IMR-90 (cell line): ENCODE results near the gene GPER1. TPM values are rescaled to one million over a fixed set of nuclear protein-coding genes. Genes with fewer than 3 reads are reported as not detected.

Experiments used
- ATAC-seq: fragments of 200-7000 bp; cut with Tn5 transposase; 2 replicates; pipeline ENCODE4 v1.9.1; 2020; ENCODE audit warnings: low read depth, mild to moderate bottlenecking, moderate library complexity
- BruUV-seq: library from RNA; stranded (reverse); fragments of 400-500 nt; replicated peaks from 2 replicates; lab custom pipeline; 2021; lab: Mats Ljungman, UMichigan
- CTCF ChIA-PET: fragments of 300-600 bp; formaldehyde crosslinking; extraction: SDS; loops from one replicate; lab custom pipeline; 2021; ENCODE audit warnings: antibody characterized with exemption; lab: Yijun Ruan, JAX
- POLR2A ChIA-PET: fragments of 300-600 bp; sonication (Branson Sonifier 250); formaldehyde crosslinking; loops from one replicate; lab custom pipeline; 2022; ENCODE audit warnings: antibody characterized with exemption; ENCODE audit not compliant: unreplicated experiment; lab: Charles Lee
- DNase-seq: peaks from one replicate; pipeline ENCODE4 v3.0.0; 2013
- H2AFZ ChIP-seq: replicated peaks from 2 replicates; pipeline ENCODE3; 2013; ENCODE audit warnings: low read length, mild to moderate bottlenecking; ENCODE audit not compliant: poor library complexity
- H2AK5ac ChIP-seq: 2 replicates; pipeline ENCODE4 v1.6.1; 2013; ENCODE audit warnings: low read depth, low read length, inconsistent platforms
- H2AK9ac ChIP-seq: replicated peaks from 2 replicates; pipeline ENCODE3; 2013; ENCODE audit warnings: mild to moderate bottlenecking, low read depth, low read length, moderate library complexity; ENCODE audit not compliant: poor library complexity
- H2BK120ac ChIP-seq: 2 replicates; pipeline ENCODE4 v1.6.1; 2013; ENCODE audit warnings: low read depth, low read length, inconsistent platforms
- H2BK15ac ChIP-seq: 3 replicates; pipeline ENCODE4 v1.6.1; 2013; ENCODE audit warnings: low read depth, low read length, inconsistent platforms
- H2BK20ac ChIP-seq: 2 replicates; pipeline ENCODE4 v1.6.1; 2013; ENCODE audit warnings: low read depth, mild to moderate bottlenecking, inconsistent platforms, low read length, moderate library complexity
- H2BK5ac ChIP-seq: 2 replicates; pipeline ENCODE4 v1.6.1; 2013; ENCODE audit warnings: mild to moderate bottlenecking, low read depth, low read length, inconsistent platforms; ENCODE audit not compliant: poor library complexity, severe bottlenecking
- H3K14ac ChIP-seq: replicated peaks from 2 replicates; pipeline ENCODE4 v1.6.1; 2013; ENCODE audit warnings: low read depth, low read length, inconsistent platforms
- H3K18ac ChIP-seq: 2 replicates; pipeline ENCODE4 v1.6.1; 2013; ENCODE audit warnings: low read depth, low read length, control low read depth
- H3K23ac ChIP-seq: 2 replicates; pipeline ENCODE4 v1.6.1; 2013; ENCODE audit warnings: low read depth, low read length, inconsistent platforms
- H3K27ac ChIP-seq: 2 replicates; pipeline ENCODE4 v1.5.1; 2013; ENCODE audit warnings: mild to moderate bottlenecking, control low read depth, low read length; ENCODE audit not compliant: insufficient read depth
- H3K27me3 ChIP-seq: 2 replicates; pipeline ENCODE4 v1.6.1; 2013; ENCODE audit warnings: low read length; ENCODE audit not compliant: control insufficient read depth, insufficient read depth
- H3K36me3 ChIP-seq: 2 replicates; pipeline ENCODE4 v1.6.1; 2013; ENCODE audit warnings: low read length, mixed read lengths; ENCODE audit not compliant: control insufficient read depth, insufficient read depth
- H3K4ac ChIP-seq: 2 replicates; pipeline ENCODE4 v1.6.1; 2013; ENCODE audit warnings: low read depth, low read length, inconsistent platforms
- H3K4me1 ChIP-seq: 2 replicates; pipeline ENCODE4 v1.6.1; 2013; ENCODE audit warnings: low read length, mixed read lengths; ENCODE audit not compliant: control insufficient read depth, insufficient read depth
- H3K4me2 ChIP-seq: 2 replicates; pipeline ENCODE4 v1.6.1; 2013; ENCODE audit warnings: low read depth, mild to moderate bottlenecking, control low read depth, low read length, moderate library complexity
- H3K4me3 ChIP-seq: 2 replicates; pipeline ENCODE4 v1.5.1; 2013; ENCODE audit warnings: low read depth, mild to moderate bottlenecking, control low read depth, low read length, moderate library complexity; ENCODE audit not compliant: insufficient read depth
- H3K56ac ChIP-seq: 2 replicates; pipeline ENCODE4 v1.6.1; 2013; ENCODE audit warnings: low read length, inconsistent platforms; ENCODE audit not compliant: insufficient read depth; ENCODE audit errors: extremely low read depth
- H3K79me1 ChIP-seq, 2 experiments: 2 replicates each; pipeline ENCODE4 v1.6.1; 2013; ENCODE audit warnings: low read length in 2 of 2, inconsistent platforms in 1 of 2, low read depth in 1 of 2
- H3K9ac ChIP-seq: 2 replicates; pipeline ENCODE4 v1.6.1; 2013; ENCODE audit warnings: low read depth, low read length, control low read depth
- H3K9me1 ChIP-seq: 2 replicates; pipeline ENCODE4 v1.6.1; 2013; ENCODE audit warnings: low read length, inconsistent platforms; ENCODE audit not compliant: insufficient read depth
- H3K9me3 ChIP-seq: 2 replicates; pipeline ENCODE4 v1.6.1; 2013; ENCODE audit warnings: low read length; ENCODE audit not compliant: control insufficient read depth, insufficient read depth
- H4K20me1 ChIP-seq: 2 replicates; pipeline ENCODE4 v1.6.1; 2013; ENCODE audit warnings: low read length, inconsistent platforms; ENCODE audit not compliant: insufficient read depth
- H4K5ac ChIP-seq: 2 replicates; pipeline ENCODE4 v1.6.1; 2013; ENCODE audit warnings: mild to moderate bottlenecking, low read depth, low read length, control low read depth
- H4K8ac ChIP-seq, 2 experiments: 2 replicates each; pipeline ENCODE4 v1.6.1; 2013; ENCODE audit warnings: low read depth in 2 of 2, low read length in 2 of 2, control low read depth in 1 of 2, inconsistent platforms in 1 of 2
- H4K91ac ChIP-seq: 2 replicates; pipeline ENCODE4 v1.6.1; 2013; ENCODE audit warnings: low read depth, low read length, inconsistent platforms; ENCODE audit not compliant: insufficient read depth
- BHLHE40 ChIP-seq: fragments of 150-350 bp; IDR thresholded peaks from 2 replicates; pipeline ENCODE4 v1.6.1; 2016; ENCODE audit warnings: mild to moderate bottlenecking, low read depth, low read length
- CEBPB ChIP-seq: IDR thresholded peaks from 2 replicates; pipeline ENCODE4 v1.6.1; 2012; ENCODE audit warnings: low read depth, low read length, improper control_type of control experiment
- CHD1 ChIP-seq: IDR thresholded peaks from 2 replicates; pipeline ENCODE4 v1.6.1; 2012; ENCODE audit warnings: low read depth, low read length, improper control_type of control experiment
- CTCF ChIP-seq: conservative IDR thresholded peaks from 2 replicates; pipeline ENCODE4 v1.5.1; 2012; ENCODE audit warnings: mild to moderate bottlenecking, low read depth, low read length, improper control_type of control experiment
- FOS ChIP-seq: fragments of 150-350 bp; IDR thresholded peaks from 2 replicates; pipeline ENCODE4 v1.6.1; 2016; ENCODE audit warnings: low read depth, low read length
- MAFK ChIP-seq: IDR thresholded peaks from 2 replicates; pipeline ENCODE4 v1.6.1; 2012; ENCODE audit warnings: low read depth, low read length, improper control_type of control experiment
- MAZ ChIP-seq: IDR thresholded peaks from 2 replicates; pipeline ENCODE4 v1.6.1; 2012; ENCODE audit warnings: low read depth, mild to moderate bottlenecking, low read length, improper control_type of control experiment, moderate library complexity, borderline replicate concordance
- MXI1 ChIP-seq: IDR thresholded peaks from 2 replicates; pipeline ENCODE4 v1.6.1; 2012; ENCODE audit warnings: low read depth, mild to moderate bottlenecking, low read length, moderate library complexity, borderline replicate concordance
- NFE2L2 ChIP-seq: fragments of 150-350 bp; IDR thresholded peaks from 2 replicates; pipeline ENCODE4 v1.6.1; 2016; ENCODE audit warnings: low read depth, mild to moderate bottlenecking, low read length
- POLR2A ChIP-seq: IDR thresholded peaks from 2 replicates; pipeline ENCODE4 v1.6.1; 2012; ENCODE audit warnings: mild to moderate bottlenecking, low read depth, low read length
- RAD21 ChIP-seq: IDR thresholded peaks from 2 replicates; pipeline ENCODE4 v1.6.1; 2012; ENCODE audit warnings: low read length, improper control_type of control experiment
- RCOR1 ChIP-seq: IDR thresholded peaks from 2 replicates; pipeline ENCODE4 v1.6.1; 2012; ENCODE audit warnings: mild to moderate bottlenecking, low read length, improper control_type of control experiment; ENCODE audit not compliant: insufficient replicate concordance
- RFX5 ChIP-seq: IDR thresholded peaks from 2 replicates; pipeline ENCODE4 v1.8.0; 2012; ENCODE audit warnings: low read depth, mild to moderate bottlenecking, low read length, moderate library complexity
- SMC3 ChIP-seq: fragments of 150-350 bp; IDR thresholded peaks from 2 replicates; pipeline ENCODE4 v1.6.1; 2016; ENCODE audit warnings: low read depth, mild to moderate bottlenecking, antibody characterized with exemption, low read length, moderate library complexity
- USF2 ChIP-seq: fragments of 150-350 bp; IDR thresholded peaks from 2 replicates; pipeline ENCODE4 v1.6.1; 2017; ENCODE audit warnings: mild to moderate bottlenecking, antibody characterized with exemption, low read length, low read depth
- WGBS, 2 experiments: methylation state at CpG; one replicate each; pipeline versions ENCODE4 v1.1.5 to v1.1.7; 2013; ENCODE audit warnings: missing lambda C conversion rate in 2 of 2; ENCODE audit not compliant: insufficient read length in 1 of 2; ENCODE audit errors: extremely low coverage in 2 of 2; 5-methylcytosine and 5-hydroxymethylcytosine counted together
- dilution Hi-C: fragments of 300-500 bp; cut with HindIII; formaldehyde crosslinking; loops from one replicate; pipeline ENCODE4 v1.14.3; 2018; ENCODE audit warnings: low sequenced_read_pairs; ENCODE audit not compliant: unreplicated experiment
- in situ Hi-C: fragments of 300-500 bp; cut with MboI; formaldehyde crosslinking; loops from 3 replicates; pipeline ENCODE4 v1.14.3; 2019; ENCODE audit warnings: low sequenced_read_pairs, inconsistent platforms, mixed read lengths
- intact Hi-C: fragments of 100-400 bp; cut with micrococcal nuclease; formaldehyde crosslinking; loops from 2 replicates; pipeline ENCODE4 v1.10.0; 2022
- polyA plus RNA-seq, 3 experiments: library from polyadenylated mRNA; depleted of rRNA; stranded (reverse); fragments of >200 nt; gene quantifications; 2 replicates each; pipeline ENCODE4 v1.2.3, GENCODE V29; 2012; ENCODE audit warnings: low replicate concordance in 1 of 3
- total RNA-seq: library from RNA; depleted of rRNA; stranded (reverse); fragments of >200 nt; gene quantifications from 2 replicates; pipeline ENCODE4 v1.2.3, GENCODE V29; 2012
- TF ChIP-seq, protein P1 (sequence below): fragments of 150-350 bp; IDR thresholded peaks from 2 replicates; pipeline ENCODE4 v1.6.1; 2016; ENCODE audit warnings: low read depth, mild to moderate bottlenecking, low read length, moderate library complexity, borderline replicate concordance

GPER1 gene
- total and polyA plus RNA-seq, 2 of the 4 experiments (the other 2 are of a cell fraction) = 2.0 to 5.8 TPM

- ChIA-PET CTCF (interaction anchor here (0.7 to 2.2 kb wide), 6 partner anchors 14 to 676 kb away, joined by 3 to 8 read pairs (median 5); a partner anchor contains a TSS), POLR2A (no interaction called here)
- Histone ChIP-seq H3K36me3 (peaks cover 4% of the 10 kb centered on the region; the same call in 1 of the 2 replicates), H2BK5ac (peak overlapping the region; percentile 14), H2BK20ac (no peak overlapping the region), H3K79me1 (peaks cover 0 to 37% of the 10 kb centered on the region in 2 experiments; a peak in 3 of 4 replicates), H4K20me1 (no peaks in the 10 kb centered on the region), H3K18ac (no peak overlapping the region), H2BK120ac (no peak overlapping the region), H3K4me1 (peaks cover 3% of the 10 kb centered on the region), H2AFZ (peak overlapping the region; percentile 80), H3K27me3 (no peaks in the 10 kb centered on the region), H3K4ac (peak overlapping the region; percentile 50; the same call in 1 of the 2 replicates), H3K56ac (no peak overlapping the region), H2BK15ac (no peak overlapping the region), H3K23ac (no peak overlapping the region), H3K4me2 (peak overlapping the region; percentile 6), H3K14ac (peak overlapping the region; percentile 42; the same call in 1 of the 2 replicates), H2AK9ac (peak overlapping the region; percentile 74), H4K91ac (no peak overlapping the region), H4K5ac (no peak overlapping the region), H3K9me3 (no peaks in the 10 kb centered on the region), H3K27ac (peak overlapping the region; percentile 10; the same call in 1 of the 2 replicates), H3K9me1 (no peaks in the 10 kb centered on the region), H2AK5ac (no peak overlapping the region), H3K9ac (no peak overlapping the region), H4K8ac (peak overlapping the region in 1 of 2 experiments; percentile 72; a peak in 1 of 4 replicates), H3K4me3 (no peak overlapping the region)
- intact Hi-C loops = loop anchor here (2.0 kb wide), 2 partner anchors 37 to 131 kb away; no protein-coding TSS in a partner anchor
- TF ChIP-seq RCOR1 = no peak
- TF ChIP-seq BHLHE40 = peak; percentile 22; the same call in 1 of the 2 replicates
- TF ChIP-seq CEBPB = no peak
- TF ChIP-seq MXI1 = 0 out of 2 replicates have a peak, but pooled peaks have one; percentile 20
- TF ChIP-seq CHD1 = no peak
- no peak for TF ChIP-seq USF2
- TF ChIP-seq RFX5 = no peak
- TF ChIP-seq CTCF = peak; percentile 69
- peak; percentile 56 for TF ChIP-seq RAD21
- TF ChIP-seq MAFK = no peak
- TF ChIP-seq FOS = no peak
- TF ChIP-seq NFE2L2 = no peak
- no peak for TF ChIP-seq POLR2A
- TF ChIP-seq, protein P1, sequence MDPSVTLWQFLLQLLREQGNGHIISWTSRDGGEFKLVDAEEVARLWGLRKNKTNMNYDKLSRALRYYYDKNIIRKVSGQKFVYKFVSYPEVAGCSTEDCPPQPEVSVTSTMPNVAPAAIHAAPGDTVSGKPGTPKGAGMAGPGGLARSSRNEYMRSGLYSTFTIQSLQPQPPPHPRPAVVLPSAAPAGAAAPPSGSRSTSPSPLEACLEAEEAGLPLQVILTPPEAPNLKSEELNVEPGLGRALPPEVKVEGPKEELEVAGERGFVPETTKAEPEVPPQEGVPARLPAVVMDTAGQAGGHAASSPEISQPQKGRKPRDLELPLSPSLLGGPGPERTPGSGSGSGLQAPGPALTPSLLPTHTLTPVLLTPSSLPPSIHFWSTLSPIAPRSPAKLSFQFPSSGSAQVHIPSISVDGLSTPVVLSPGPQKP = no peak
- TF ChIP-seq SMC3 = peak; percentile 63
- TF ChIP-seq MAZ = no peak
- peak; percentile 79 for DNase-seq
- BruUV-seq = no TSS peak
- peak; percentile 96 for ATAC-seq
- dilution Hi-C loops = no loop called here
- WGBS, 2 experiments = 13% methylated on average over 11 of the region's 17 CpGs; no CpG with 5 or more reads in 1 of the 2 experiments
- in situ Hi-C loops = no loop called here
Observed at GRCh38 chr7:1123715-1124114, 35.8 kb downstream of the GPER1 start.
